A549 treated with ZK216348 at 1 μM for 4 hours (cell line): ENCODE results near the gene TRIM38. TPM values are rescaled to one million over a fixed set of nuclear protein-coding genes. Genes with fewer than 3 reads are reported as not detected.

Experiments
- total RNA-seq: library from RNA; stranded (reverse); fragments of 200-300 nt; extraction: Qiagen RNA extraction; gene quantifications from 5 replicates; pipeline ENCODE4 v1.2.3, GENCODE V29; 2022; ENCODE audit warnings: low read depth

TRIM38 gene, protein sequence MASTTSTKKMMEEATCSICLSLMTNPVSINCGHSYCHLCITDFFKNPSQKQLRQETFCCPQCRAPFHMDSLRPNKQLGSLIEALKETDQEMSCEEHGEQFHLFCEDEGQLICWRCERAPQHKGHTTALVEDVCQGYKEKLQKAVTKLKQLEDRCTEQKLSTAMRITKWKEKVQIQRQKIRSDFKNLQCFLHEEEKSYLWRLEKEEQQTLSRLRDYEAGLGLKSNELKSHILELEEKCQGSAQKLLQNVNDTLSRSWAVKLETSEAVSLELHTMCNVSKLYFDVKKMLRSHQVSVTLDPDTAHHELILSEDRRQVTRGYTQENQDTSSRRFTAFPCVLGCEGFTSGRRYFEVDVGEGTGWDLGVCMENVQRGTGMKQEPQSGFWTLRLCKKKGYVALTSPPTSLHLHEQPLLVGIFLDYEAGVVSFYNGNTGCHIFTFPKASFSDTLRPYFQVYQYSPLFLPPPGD
- 1.5 to 2.1 TPM (median 1.7 TPM) in 5 replicates for total RNA-seq

GRCh38 chr6:25962149-25963127 lies at the start of gene TRIM38:
TRIM38 (plus strand) TSS chr6:25962802; CDS start chr6:25966523, 3,721 bp downstream.

DNA sequence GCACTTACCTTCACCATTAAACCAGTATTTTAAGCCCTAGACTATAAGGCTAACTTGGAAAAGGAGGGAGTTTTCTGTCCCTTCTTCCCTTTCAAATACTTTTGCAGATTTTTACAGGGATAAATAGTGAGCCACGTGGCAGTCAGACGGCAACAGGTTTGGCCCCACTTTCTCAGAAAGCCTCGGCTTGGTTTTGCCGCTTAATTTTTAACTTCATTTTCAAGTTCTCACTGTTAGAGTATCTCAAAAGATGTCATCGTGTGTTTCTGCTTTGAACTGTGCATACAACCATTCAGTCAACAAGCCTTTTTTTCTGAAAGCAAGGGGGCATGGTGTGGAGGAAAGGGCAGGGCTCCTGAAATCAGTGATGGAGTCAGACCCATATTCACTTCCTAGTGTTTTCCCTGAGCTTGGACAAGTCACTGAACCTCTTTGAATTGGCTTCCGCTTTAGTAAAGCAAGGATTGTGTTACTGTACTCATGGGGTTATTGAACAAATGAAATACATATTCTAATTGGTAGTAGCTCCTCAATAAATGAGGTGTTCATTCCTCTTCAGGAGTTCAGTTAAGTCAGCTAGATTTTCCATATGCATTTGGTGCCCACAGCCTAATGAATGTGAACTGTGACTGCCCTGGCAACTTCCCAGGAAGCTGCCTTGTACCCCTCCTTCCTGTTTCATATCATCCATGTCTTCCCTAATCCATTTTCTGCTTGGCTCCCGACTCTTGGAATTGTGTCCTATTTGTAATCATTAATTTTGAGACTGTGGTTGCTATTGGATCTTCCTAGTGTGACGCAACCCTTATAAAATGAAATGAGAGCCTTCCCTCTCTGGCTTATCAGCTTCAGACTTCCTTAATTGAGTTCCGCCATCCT lies 31.8 kb upstream of the TRIM38 start, which contains the start of gene SLC17A2:
Gene SLC17A2, minus strand, starts transcription at position 160 of the 879 bp plus-strand sequence. CDS start 4,895 bp downstream, outside the sequence.

Other genes starting within 250 kb of the TRIM38 start
- gene SLC17A4, start 208.1 kb upstream of the TRIM38 start, total RNA-seq: not detected in 5 replicates
- 0.14 TPM in 1 of 5 replicates, not detected in the others for gene SLC17A1, start 130.8 kb upstream of the TRIM38 start, total RNA-seq
- gene SLC17A3, start 88.6 kb upstream of the TRIM38 start, total RNA-seq: 0.87 to 2.0 TPM (median 1.1 TPM) in 5 replicates
- not detected in 5 replicates for gene SLC17A2, start 32.1 kb upstream of the TRIM38 start, total RNA-seq
- gene HFE, start 124.6 kb downstream of the TRIM38 start, total RNA-seq: 8.5 to 13.9 TPM (median 12.4 TPM) in 5 replicates